CD14-positive monocyte (primary cell): Measurements from ENCODE around the gene KCNH1. TPM values are rescaled to one million over a fixed set of nuclear protein-coding genes. Genes with fewer than 3 reads are reported as not detected.

ENCODE experiments used
- DNase-seq, 3 donors: peaks; one replicate each; pipeline ENCODE4 v3.0.0-alpha.2; 2011 to 2022
- H2AFZ ChIP-seq: 2 replicates; pipeline ENCODE4 v1.6.0; 2012; ENCODE audit warnings: mild to moderate bottlenecking, low read depth, low read length, inconsistent platforms; ENCODE audit not compliant: insufficient read depth, poor library complexity, severe bottlenecking
- H3K27ac ChIP-seq, 2 donors: 1 replicate in 1 of 2; 2 replicates in 1 of 2; pipeline ENCODE4 v1.5.1; 2012 to 2013; ENCODE audit warnings: low read length in 2 of 2, control low read depth in 1 of 2, inconsistent platforms in 1 of 2, low read depth in 1 of 2, mild to moderate bottlenecking in 1 of 2
- H3K27me3 ChIP-seq, 2 donors: one replicate each; pipeline versions ENCODE4 v1.6.0 to v1.6.1; 2011 to 2013; ENCODE audit warnings: low read length in 2 of 2; ENCODE audit not compliant: control insufficient read depth in 2 of 2, insufficient read depth in 2 of 2
- H3K36me3 ChIP-seq, 2 donors: replicated peaks in 1 of 2; 1 replicate in 1 of 2; 2 replicates in 1 of 2; pipeline versions ENCODE4 v1.5.1 to v1.6.1; 2012 to 2013; ENCODE audit warnings: low read length in 2 of 2, control low read depth in 1 of 2, inconsistent platforms in 1 of 2, mild to moderate bottlenecking in 1 of 2; ENCODE audit not compliant: insufficient read depth in 2 of 2, control insufficient read depth in 1 of 2
- H3K4me1 ChIP-seq, 2 donors: 1 replicate in 1 of 2; 2 replicates in 1 of 2; pipeline versions ENCODE4 v1.5.1 to v1.6.1; 2012 to 2013; ENCODE audit warnings: low read length in 2 of 2, control low read depth in 1 of 2, inconsistent platforms in 1 of 2, mild to moderate bottlenecking in 1 of 2, moderate library complexity in 1 of 2; ENCODE audit not compliant: insufficient read depth in 2 of 2, control insufficient read depth in 1 of 2
- H3K4me2 ChIP-seq: replicated peaks from 2 replicates; pipeline ENCODE3; 2012; ENCODE audit warnings: low read length, moderate library complexity, mild to moderate bottlenecking; ENCODE audit not compliant: poor library complexity, severe bottlenecking; ENCODE audit errors: extremely low read depth
- H3K4me3 ChIP-seq, 3 experiments: fragments of 200-600 bp in 1 of 3; sonication (generic) in 1 of 3; replicated peaks in 1 of 3; 1 replicate in 2 of 3; 2 replicates in 1 of 3; pipeline ENCODE4 v1.5.1; 2011 to 2013; ENCODE audit warnings: low read length in 3 of 3, mild to moderate bottlenecking in 3 of 3, control low read depth in 2 of 3, low read depth in 2 of 3, inconsistent platforms in 1 of 3, moderate library complexity in 1 of 3
- H3K79me2 ChIP-seq: 2 replicates; pipeline ENCODE4 v1.6.0; 2012; ENCODE audit warnings: mild to moderate bottlenecking, control low read depth, inconsistent platforms, low read length, moderate library complexity; ENCODE audit not compliant: insufficient read depth
- H3K9ac ChIP-seq: 2 replicates; pipeline ENCODE4 v1.6.0; 2017; ENCODE audit warnings: low read length, mild to moderate bottlenecking; ENCODE audit not compliant: insufficient read depth, poor library complexity, severe bottlenecking
- H3K9me3 ChIP-seq, 2 donors: replicated peaks in 1 of 2; 1 replicate in 1 of 2; 2 replicates in 1 of 2; pipeline versions ENCODE4 v1.5.1 to v1.6.1; 2012 to 2013; ENCODE audit warnings: low read length in 2 of 2, control low read depth in 1 of 2; ENCODE audit not compliant: control insufficient read depth in 1 of 2, insufficient read depth in 1 of 2
- H4K20me1 ChIP-seq: 2 replicates; pipeline ENCODE4 v1.6.0; 2012; ENCODE audit warnings: mild to moderate bottlenecking, low read length, control low read depth, moderate library complexity; ENCODE audit not compliant: insufficient read depth
- H3K27ac Mint-ChIP-seq, 7 donors: one replicate each; pipeline ENCODE4 v1.8.0; 2020; ENCODE audit warnings: mild to moderate bottlenecking in 7 of 7, mixed read lengths in 7 of 7, moderate library complexity in 6 of 7, inconsistent platforms in 2 of 7
- H3K27me3 Mint-ChIP-seq, 3 donors: one replicate each; pipeline ENCODE4 v1.8.0; 2021 to 2022; ENCODE audit warnings: low read depth in 3 of 3, mild to moderate bottlenecking in 3 of 3, mixed read lengths in 3 of 3, moderate library complexity in 3 of 3, inconsistent platforms in 1 of 3
- H3K36me3 Mint-ChIP-seq, 2 donors: one replicate each; pipeline ENCODE4 v1.8.0; 2020; ENCODE audit warnings: mixed read lengths in 2 of 2, inconsistent platforms in 1 of 2, mild to moderate bottlenecking in 1 of 2
- H3K4me1 Mint-ChIP-seq: one replicate; pipeline ENCODE4 v1.8.0; 2020; ENCODE audit warnings: mild to moderate bottlenecking, mixed read lengths
- H3K4me3 Mint-ChIP-seq, 2 donors: one replicate each; pipeline ENCODE4 v1.8.0; 2020; ENCODE audit warnings: mild to moderate bottlenecking in 2 of 2, mixed read lengths in 2 of 2, moderate library complexity in 1 of 2
- H3K9me3 Mint-ChIP-seq, 7 donors: one replicate each; pipeline ENCODE4 v1.8.0; 2020 to 2022; ENCODE audit warnings: mixed read lengths in 7 of 7, mild to moderate bottlenecking in 6 of 7, moderate library complexity in 6 of 7, inconsistent platforms in 2 of 7
- CTCF ChIP-seq: fragments of 200-600 bp; IDR thresholded peaks from one replicate; pipeline ENCODE4 v1.8.0; 2022; ENCODE audit warnings: antibody characterized with exemption, mild to moderate bottlenecking
- WGBS: methylation state at CpG from one replicate; pipeline ENCODE4 v1.1.5; 2013; ENCODE audit warnings: missing lambda C conversion rate; ENCODE audit not compliant: insufficient coverage; 5-methylcytosine and 5-hydroxymethylcytosine counted together
- intact Hi-C, 2 donors: fragments of 100-400 bp; cut with micrococcal nuclease; formaldehyde crosslinking; loops; one replicate each; pipeline versions ENCODE4 v1.15.0 to v1.15.1; 2023
- polyA plus RNA-seq, 3 donors: library from polyadenylated mRNA; depleted of rRNA in 1 of 3; unstranded in 2 of 3; stranded (reverse) in 1 of 3; fragments of 300-500 nt in 2 of 3; fragments of >200 nt in 1 of 3; fragmentation: Illumina TruSeq in 2 of 3; gene quantifications; 1 replicate in 2 of 3; 2 replicates in 1 of 3; pipeline ENCODE4 v1.2.3, GENCODE V29; 2012 to 2021

Gene KCNH1
- polyA plus RNA-seq, 3 donors: not detected

GRCh38 chr1:210695026-210695425 is 438.9 kb downstream of the KCNH1 start:
- no peak overlapping the region for H3K27ac ChIP-seq
- H3K4me3 Mint-ChIP-seq: no peak overlapping the region
- no peaks in the 10 kb centered on the region for H3K36me3 ChIP-seq
- H3K27ac Mint-ChIP-seq: no peak overlapping the region
- no peaks in the 10 kb centered on the region for H4K20me1 ChIP-seq
- intact Hi-C loops: no loop called here
- no peak for DNase-seq
- no peaks in the 10 kb centered on the region for H3K9me3 Mint-ChIP-seq
- no peak overlapping the region for H3K4me3 ChIP-seq
- WGBS: 83% methylated on average over 1 of the region's 1 CpG
- H3K36me3 Mint-ChIP-seq: no peaks in the 10 kb centered on the region
- peaks cover 11% of the 10 kb centered on the region for H3K4me1 Mint-ChIP-seq
- H3K9me3 ChIP-seq: no peaks in the 10 kb centered on the region
- H3K4me2 ChIP-seq: no peak overlapping the region
- peaks cover 3 to 8% of the 10 kb centered on the region in 2 donors for H3K4me1 ChIP-seq
- no peaks in the 10 kb centered on the region for H3K27me3 ChIP-seq
- no peak overlapping the region for H3K9ac ChIP-seq
- H3K27me3 Mint-ChIP-seq: peaks cover 0 to 2% (median 2%) of the 10 kb centered on the region in 3 donors
- H2AFZ ChIP-seq: no peak overlapping the region
- TF ChIP-seq CTCF: no peak
- no peaks in the 10 kb centered on the region for H3K79me2 ChIP-seq

DNA sequence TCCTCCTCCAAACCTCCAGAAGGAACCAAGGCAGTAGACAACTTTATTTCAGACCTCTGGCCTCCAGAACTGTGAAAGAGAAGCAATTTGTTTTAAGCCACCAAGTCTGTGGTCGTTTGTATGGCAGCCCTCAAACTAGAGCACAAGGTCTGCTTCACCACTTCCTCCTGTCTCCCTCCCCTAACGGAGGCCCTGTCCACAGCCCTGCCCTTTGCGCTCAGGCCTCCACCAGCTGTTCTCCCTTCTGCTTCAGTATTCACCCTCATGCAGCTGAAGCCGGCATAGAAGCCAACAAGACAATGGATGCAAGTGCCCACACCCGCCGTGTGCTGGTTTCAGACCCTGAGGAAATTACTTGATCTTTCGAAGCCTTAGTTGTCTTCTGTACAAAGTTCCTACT is 441.2 kb downstream of the KCNH1 start:
- Histone ChIP-seq H3K27ac (no peak overlapping the region), H3K36me3 (no peaks in the 10 kb centered on the region), H3K79me2 (no peaks in the 10 kb centered on the region), H3K27me3 (no peaks in the 10 kb centered on the region), H3K4me1 (peaks cover 3 to 8% of the 10 kb centered on the region in 2 donors), H3K9me3 (no peaks in the 10 kb centered on the region), H2AFZ (peak overlapping the region; percentile 38), H4K20me1 (no peaks in the 10 kb centered on the region), H3K4me3 (no peak overlapping the region), H3K4me2 (peak overlapping the region; percentile 31), H3K9ac (no peak overlapping the region)
- Mint-ChIP-seq H3K4me3 (peak overlapping the region in 1 of 2 donors; percentile 85), H3K27me3 (peaks cover 0 to 2% (median 2%) of the 10 kb centered on the region in 3 donors), H3K27ac (peak overlapping the region in 2 of 7 donors; percentile 34 to 65), H3K9me3 (no peaks in the 10 kb centered on the region), H3K36me3 (no peaks in the 10 kb centered on the region), H3K4me1 (peaks cover 17% of the 10 kb centered on the region)
- no peak for DNase-seq
- intact Hi-C loops: no loop called here
- no peak for TF ChIP-seq CTCF
- 0% methylated on average over 4 of the region's 7 CpGs for WGBS
